Measurements from ENCODE around the gene TTLL12. TPM values are rescaled to one million over a fixed set of nuclear protein-coding genes. Genes with fewer than 3 reads are reported as not detected.
"Not testable (repeated sequence)": the region's sequence is repeated elsewhere in the genome, so short reads cannot be mapped to it uniquely, and the experiment has no call there.

TTLL12 gene
- total RNA-seq, 1 donor from 2014 or later, result 35.8 TPM

GRCh38 chr22:43157874-43158546, 28.9 kb downstream of the TTLL12 start:
- DNase-seq (ENCODE audit: extremely low read depth, low read depth, low spot score), result no peak

GRCh38 chr22:43156413-43156812, 30.5 kb downstream of the TTLL12 start:
- no peak for DNase-seq (ENCODE audit: extremely low read depth, low read depth, low spot score)

GRCh38 chr22:43155789-43156188, 31.1 kb downstream of the TTLL12 start:
- DNase-seq (ENCODE audit: extremely low read depth, low read depth, low spot score), result no peak

GRCh38 chr22:43154887-43155536, 31.9 kb downstream of the TTLL12 start:
- DNase-seq (ENCODE audit: extremely low read depth, low read depth, low spot score), result no peak

GRCh38 chr22:43153899-43154298, 33.0 kb downstream of the TTLL12 start:
- no peak for DNase-seq (ENCODE audit: extremely low read depth, low read depth, low spot score)

- DNase-seq (ENCODE audit: extremely low read depth, low read depth, low spot score), result no peak
Measured at GRCh38 chr22:43152357-43153071, 34.4 kb downstream of the TTLL12 start.

GRCh38 chr22:43152003-43152356, 35.0 kb downstream of the TTLL12 start:
- no peak for DNase-seq (ENCODE audit: extremely low read depth, low read depth, low spot score)

GRCh38 chr22:43151251-43152002, 35.5 kb downstream of the TTLL12 start, which contains the start of gene TSPO:
TSPO (plus strand) TSS chr22:43151559; CDS start chr22:43159239, 7,680 bp downstream.
- no peak for DNase-seq (ENCODE audit: extremely low read depth, low read depth, low spot score)

- no peak for DNase-seq (ENCODE audit: extremely low read depth, low read depth, low spot score)
Measured at GRCh38 chr22:43150731-43151206, 36.2 kb downstream of the TTLL12 start.

GRCh38 chr22:43148581-43148980, 38.4 kb downstream of the TTLL12 start:
- DNase-seq (ENCODE audit: extremely low read depth, low read depth, low spot score), result no peak

- no peak for DNase-seq (ENCODE audit: extremely low read depth, low read depth, low spot score)
Measured at GRCh38 chr22:43147821-43148220, 39.1 kb downstream of the TTLL12 start.

GRCh38 chr22:43146332-43146731, 40.6 kb downstream of the TTLL12 start:
- not testable (repeated sequence) for DNase-seq (ENCODE audit: extremely low read depth, low read depth, low spot score)

GRCh38 chr22:43145371-43145770, 41.6 kb downstream of the TTLL12 start:
- not testable (repeated sequence) for DNase-seq (ENCODE audit: extremely low read depth, low read depth, low spot score)

GRCh38 chr22:43144949-43145348, 42.0 kb downstream of the TTLL12 start:
- DNase-seq (ENCODE audit: extremely low read depth, low read depth, low spot score), result no peak

GRCh38 chr22:43142880-43143562, 43.9 kb downstream of the TTLL12 start, which contains the start of gene MCAT:
MCAT (minus strand) TSS chr22:43143398; CDS start chr22:43143348, 50 bp downstream.
- DNase-seq (ENCODE audit: extremely low read depth, low read depth, low spot score), result no peak

GRCh38 chr22:43136801-43137200, 50.1 kb downstream of the TTLL12 start:
- DNase-seq (ENCODE audit: extremely low read depth, low read depth, low spot score), result no peak

GRCh38 chr22:43136255-43136654, 50.7 kb downstream of the TTLL12 start:
- DNase-seq (ENCODE audit: extremely low read depth, low read depth, low spot score), result no peak

- DNase-seq (ENCODE audit: extremely low read depth, low read depth, low spot score), result no peak
Measured at GRCh38 chr22:43135565-43135964, 51.4 kb downstream of the TTLL12 start.

- no peak for DNase-seq (ENCODE audit: extremely low read depth, low read depth, low spot score)
Measured at GRCh38 chr22:43134553-43134952, 52.4 kb downstream of the TTLL12 start.

GRCh38 chr22:43133401-43133800, 53.5 kb downstream of the TTLL12 start:
- no peak for DNase-seq (ENCODE audit: extremely low read depth, low read depth, low spot score)

Measured in glomerular endothelial cell (primary cell).